H9 (cell line): ENCODE data around the gene CCR5. TPM values are rescaled to one million over a fixed set of nuclear protein-coding genes. Genes with fewer than 3 reads are reported as not detected.

Experiments
- DNase-seq: peaks from one replicate; pipeline ENCODE4 v3.0.0-alpha.2; 2017
- H2AFZ ChIP-seq: one replicate; pipeline ENCODE4 v1.6.1; 2013; ENCODE audit warnings: mild to moderate bottlenecking, low read length, control low read depth, moderate library complexity
- H2AK5ac ChIP-seq: 2 replicates; pipeline ENCODE4 v1.6.1; 2013; ENCODE audit warnings: low read length, control low read depth, mixed read lengths; ENCODE audit not compliant: insufficient read length
- H2BK120ac ChIP-seq: one replicate; pipeline ENCODE4 v1.6.1; 2013; ENCODE audit warnings: low read depth, mild to moderate bottlenecking, low read length, control low read depth, inconsistent platforms; ENCODE audit not compliant: poor library complexity, severe bottlenecking
- H2BK12ac ChIP-seq: 2 replicates; pipeline ENCODE4 v1.6.1; 2013; ENCODE audit warnings: low read length, control low read depth, mixed read lengths, low read depth; ENCODE audit not compliant: insufficient read length
- H2BK15ac ChIP-seq: 2 replicates; pipeline ENCODE4 v1.6.1; 2013; ENCODE audit warnings: low read depth, low read length, control low read depth
- H2BK20ac ChIP-seq: one replicate; pipeline ENCODE4 v1.6.1; 2013; ENCODE audit warnings: low read depth, mild to moderate bottlenecking, low read length, control low read depth, inconsistent platforms; ENCODE audit not compliant: poor library complexity, severe bottlenecking
- H2BK5ac ChIP-seq: 2 replicates; pipeline ENCODE4 v1.6.1; 2013; ENCODE audit warnings: low read length, control low read depth, mixed read lengths; ENCODE audit not compliant: insufficient read length
- H3K14ac ChIP-seq: 2 replicates; pipeline ENCODE4 v1.6.1; 2013; ENCODE audit warnings: low read length, control low read depth; ENCODE audit not compliant: insufficient read depth
- H3K18ac ChIP-seq: 2 replicates; pipeline ENCODE4 v1.6.1; 2013; ENCODE audit warnings: low read depth, mild to moderate bottlenecking, mixed read lengths, low read length, control low read depth; ENCODE audit not compliant: insufficient read length
- H3K23ac ChIP-seq: 2 replicates; pipeline ENCODE4 v1.6.1; 2013; ENCODE audit warnings: low read length, control low read depth, mixed read lengths, low read depth; ENCODE audit not compliant: insufficient read length
- H3K23me2 ChIP-seq: 2 replicates; pipeline ENCODE4 v1.6.1; 2013; ENCODE audit warnings: low read depth, mild to moderate bottlenecking, mixed read lengths, low read length, control low read depth; ENCODE audit not compliant: insufficient read length, poor library complexity, severe bottlenecking
- H3K27ac ChIP-seq: 2 replicates; pipeline ENCODE4 v1.5.1; 2013; ENCODE audit warnings: low read length, control low read depth, mixed read lengths, low read depth; ENCODE audit not compliant: insufficient read length
- H3K27me3 ChIP-seq: 2 replicates; pipeline ENCODE4 v1.6.1; 2013; ENCODE audit warnings: low read length, control low read depth, inconsistent platforms; ENCODE audit not compliant: insufficient read depth
- H3K4ac ChIP-seq: 2 replicates; pipeline ENCODE4 v1.6.1; 2013; ENCODE audit warnings: low read depth, mild to moderate bottlenecking, control low read depth, inconsistent platforms, low read length, moderate library complexity
- H3K4me1 ChIP-seq: 2 replicates; pipeline ENCODE4 v1.6.1; 2013; ENCODE audit warnings: low read length, control low read depth, inconsistent platforms; ENCODE audit not compliant: insufficient read depth
- H3K4me2 ChIP-seq: 2 replicates; pipeline ENCODE4 v1.6.1; 2013; ENCODE audit warnings: low read length, control low read depth, mixed read lengths; ENCODE audit not compliant: insufficient read length, insufficient read depth
- H3K56ac ChIP-seq: 2 replicates; pipeline ENCODE4 v1.6.1; 2013; ENCODE audit warnings: low read depth, mild to moderate bottlenecking, mixed read lengths, low read length, control low read depth; ENCODE audit not compliant: insufficient read length
- H3K79me1 ChIP-seq: 2 replicates; pipeline ENCODE4 v1.6.1; 2013; ENCODE audit warnings: low read depth, mild to moderate bottlenecking, moderate library complexity, low read length, control low read depth, inconsistent platforms; ENCODE audit not compliant: insufficient read depth, poor library complexity, severe bottlenecking
- H3K79me2 ChIP-seq: 2 replicates; pipeline ENCODE4 v1.6.1; 2013; ENCODE audit warnings: low read length, control low read depth, inconsistent platforms; ENCODE audit not compliant: insufficient read depth
- H3K9ac ChIP-seq: 2 replicates; pipeline ENCODE4 v1.6.1; 2013; ENCODE audit warnings: low read length, control low read depth, mixed read lengths; ENCODE audit not compliant: insufficient read length; ENCODE audit errors: extremely low read depth
- H3K9me3 ChIP-seq: one replicate; pipeline ENCODE4 v1.6.1; 2013; ENCODE audit warnings: low read depth, low read length, inconsistent platforms; ENCODE audit not compliant: control insufficient read depth
- H3T11ph ChIP-seq: one replicate; pipeline ENCODE4 v1.6.1; 2013; ENCODE audit warnings: mild to moderate bottlenecking, low read length, control low read depth, inconsistent platforms
- H4K20me1 ChIP-seq: one replicate; pipeline ENCODE4 v1.6.1; 2013; ENCODE audit not compliant: control insufficient read depth, insufficient read length, insufficient read depth
- H4K5ac ChIP-seq: 2 replicates; pipeline ENCODE4 v1.6.1; 2013; ENCODE audit warnings: low read depth, mild to moderate bottlenecking, mixed read lengths, low read length, control low read depth; ENCODE audit not compliant: insufficient read length
- H4K8ac ChIP-seq: replicated peaks from 2 replicates; pipeline ENCODE4 v1.6.1; 2013; ENCODE audit warnings: low read length, control low read depth, mixed read lengths, low read depth; ENCODE audit not compliant: insufficient read length
- H4K91ac ChIP-seq: 2 replicates; pipeline ENCODE4 v1.6.1; 2013; ENCODE audit warnings: low read depth, mild to moderate bottlenecking, moderate library complexity, mixed read lengths, low read length, control low read depth; ENCODE audit not compliant: insufficient read length
- H3K27ac Mint-ChIP-seq, 3 experiments: 2 replicates in 2 of 3; 3 replicates in 1 of 3; pipeline ENCODE4 v1.8.0; 2020 to 2021; ENCODE audit warnings: mixed read lengths in 3 of 3, mild to moderate bottlenecking in 1 of 3, moderate library complexity in 1 of 3
- H3K27me3 Mint-ChIP-seq: 2 replicates; pipeline ENCODE4 v1.8.0; 2021; ENCODE audit warnings: low read depth, mild to moderate bottlenecking, moderate library complexity, mixed read lengths
- H3K36me3 Mint-ChIP-seq, 3 experiments: 2 replicates in 2 of 3; 3 replicates in 1 of 3; pipeline ENCODE4 v1.8.0; 2020 to 2021; ENCODE audit warnings: low read depth in 3 of 3, mixed read lengths in 3 of 3; ENCODE audit not compliant: insufficient read depth in 1 of 3
- H3K4me1 Mint-ChIP-seq, 2 experiments: 2 replicates each; pipeline ENCODE4 v1.8.0; 2020; ENCODE audit warnings: mixed read lengths in 2 of 2
- H3K4me3 Mint-ChIP-seq, 2 experiments: 2 replicates in 1 of 2; 3 replicates in 1 of 2; pipeline ENCODE4 v1.8.0; 2020 to 2021; ENCODE audit warnings: mild to moderate bottlenecking in 2 of 2, mixed read lengths in 2 of 2, moderate library complexity in 1 of 2
- H3K9me3 Mint-ChIP-seq, 2 experiments: 2 replicates in 1 of 2; 3 replicates in 1 of 2; pipeline ENCODE4 v1.8.0; 2020; ENCODE audit warnings: mild to moderate bottlenecking in 2 of 2, mixed read lengths in 2 of 2, moderate library complexity in 1 of 2
- total RNA-seq: library from RNA; stranded (reverse); gene quantifications from 2 replicates; pipeline ENCODE4 v1.2.1, GENCODE V29; 2021
- TF ChIP-seq, protein P1 (sequence below): fragments of 200-600 bp; sonication (generic); conservative IDR thresholded peaks from 3 replicates; pipeline ENCODE4 v1.8.0; 2021; ENCODE audit warnings: antibody characterized with exemption, mild to moderate bottlenecking

The CCR5 gene
- total RNA-seq, 1 experiment from 2014 or later = not detected

GRCh38 chr3:46354984-46355383, 15.8 kb upstream of the CCR5 start:
- Histone ChIP-seq H2BK15ac (no peak overlapping the region), H3K9ac (no peak overlapping the region), H4K5ac (no peak overlapping the region), H2BK20ac (no peak overlapping the region), H3K4me1 (0 out of 2 replicates have a peak, but pooled peaks cover 2% of the 10 kb centered on the region), H3K79me1 (no peaks in the 10 kb centered on the region), H3K14ac (no peak overlapping the region), H3K9me3 (no peaks in the 10 kb centered on the region), H4K8ac (no peak overlapping the region), H3K4me2 (no peak overlapping the region), H2BK5ac (no peak overlapping the region), H3K27ac (no peak overlapping the region), H3K4ac (no peak overlapping the region), H3K56ac (no peak overlapping the region), H2BK120ac (no peak overlapping the region), H3K23ac (no peak overlapping the region), H2AFZ (no peak overlapping the region), H2BK12ac (no peak overlapping the region), H3K18ac (no peak overlapping the region), H4K20me1 (no peaks in the 10 kb centered on the region), H2AK5ac (no peak overlapping the region), H3K27me3 (no peaks in the 10 kb centered on the region; the same call in 1 of the 2 replicates), H4K91ac (no peak overlapping the region), H3K79me2 (no peaks in the 10 kb centered on the region), H3K23me2 (no peaks in the 10 kb centered on the region), H3T11ph (no peak overlapping the region)
- Mint-ChIP-seq H3K27me3 (peaks cover 25% of the 10 kb centered on the region), H3K9me3 (no peaks in the 10 kb centered on the region), H3K4me3 (no peak overlapping the region), H3K36me3 (no peaks in the 10 kb centered on the region), H3K4me1 (peaks cover 7 to 10% of the 10 kb centered on the region in 2 experiments), H3K27ac (no peak overlapping the region)
- DNase-seq = no peak
- TF ChIP-seq, protein P1, sequence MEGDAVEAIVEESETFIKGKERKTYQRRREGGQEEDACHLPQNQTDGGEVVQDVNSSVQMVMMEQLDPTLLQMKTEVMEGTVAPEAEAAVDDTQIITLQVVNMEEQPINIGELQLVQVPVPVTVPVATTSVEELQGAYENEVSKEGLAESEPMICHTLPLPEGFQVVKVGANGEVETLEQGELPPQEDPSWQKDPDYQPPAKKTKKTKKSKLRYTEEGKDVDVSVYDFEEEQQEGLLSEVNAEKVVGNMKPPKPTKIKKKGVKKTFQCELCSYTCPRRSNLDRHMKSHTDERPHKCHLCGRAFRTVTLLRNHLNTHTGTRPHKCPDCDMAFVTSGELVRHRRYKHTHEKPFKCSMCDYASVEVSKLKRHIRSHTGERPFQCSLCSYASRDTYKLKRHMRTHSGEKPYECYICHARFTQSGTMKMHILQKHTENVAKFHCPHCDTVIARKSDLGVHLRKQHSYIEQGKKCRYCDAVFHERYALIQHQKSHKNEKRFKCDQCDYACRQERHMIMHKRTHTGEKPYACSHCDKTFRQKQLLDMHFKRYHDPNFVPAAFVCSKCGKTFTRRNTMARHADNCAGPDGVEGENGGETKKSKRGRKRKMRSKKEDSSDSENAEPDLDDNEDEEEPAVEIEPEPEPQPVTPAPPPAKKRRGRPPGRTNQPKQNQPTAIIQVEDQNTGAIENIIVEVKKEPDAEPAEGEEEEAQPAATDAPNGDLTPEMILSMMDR = no peak
